ES-I3 (cell line): ENCODE results near the gene SLIT3.
"Not testable (repeated sequence)": the region's sequence is repeated elsewhere in the genome, so short reads cannot be mapped to it uniquely, and the experiment has no call there.

Experiments
- H3K36me3 ChIP-seq: 2 replicates; pipeline ENCODE4 v1.6.1; 2013; ENCODE audit warnings: mild to moderate bottlenecking, low read length, control low read depth, moderate library complexity; ENCODE audit not compliant: insufficient read depth
- H3K4me1 ChIP-seq: 2 replicates; pipeline ENCODE4 v1.6.1; 2013; ENCODE audit warnings: mild to moderate bottlenecking, control low read depth, low read length; ENCODE audit not compliant: insufficient read depth
- H3K9ac ChIP-seq: 2 replicates; pipeline ENCODE4 v1.6.1; 2013; ENCODE audit warnings: low read depth, mild to moderate bottlenecking, low read length, moderate library complexity
- H3K9me3 ChIP-seq: 2 replicates; pipeline ENCODE4 v1.6.1; 2013; ENCODE audit warnings: mild to moderate bottlenecking, low read length, moderate library complexity; ENCODE audit not compliant: control insufficient read depth, insufficient read depth

The SLIT3 gene

DNA sequence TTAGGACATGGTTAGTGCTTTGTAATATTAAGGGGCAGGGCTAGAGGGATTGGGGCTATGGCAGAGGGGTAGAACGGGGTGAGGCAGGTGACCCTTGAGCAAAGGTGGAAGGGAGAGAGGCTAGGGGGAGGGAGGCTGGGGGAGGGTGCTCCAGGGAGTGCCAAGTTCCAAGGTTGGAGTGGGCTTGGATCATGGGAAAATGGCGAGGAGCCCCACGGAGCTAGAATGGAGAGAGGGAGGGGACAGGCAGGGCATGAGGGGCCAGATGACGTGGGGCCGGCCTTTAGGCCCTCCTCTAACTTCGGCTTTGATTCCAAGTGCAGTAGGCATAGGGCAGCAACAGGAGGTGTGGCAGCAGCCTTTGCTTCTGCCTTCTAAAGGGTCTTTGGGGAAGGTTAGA lies 550.0 kb downstream of the SLIT3 start:
- Histone ChIP-seq H3K4me1 (no peaks in the 10 kb centered on the region), H3K9me3 (no peaks in the 10 kb centered on the region), H3K9ac (no peak overlapping the region), H3K36me3 (no peaks in the 10 kb centered on the region)

DNA sequence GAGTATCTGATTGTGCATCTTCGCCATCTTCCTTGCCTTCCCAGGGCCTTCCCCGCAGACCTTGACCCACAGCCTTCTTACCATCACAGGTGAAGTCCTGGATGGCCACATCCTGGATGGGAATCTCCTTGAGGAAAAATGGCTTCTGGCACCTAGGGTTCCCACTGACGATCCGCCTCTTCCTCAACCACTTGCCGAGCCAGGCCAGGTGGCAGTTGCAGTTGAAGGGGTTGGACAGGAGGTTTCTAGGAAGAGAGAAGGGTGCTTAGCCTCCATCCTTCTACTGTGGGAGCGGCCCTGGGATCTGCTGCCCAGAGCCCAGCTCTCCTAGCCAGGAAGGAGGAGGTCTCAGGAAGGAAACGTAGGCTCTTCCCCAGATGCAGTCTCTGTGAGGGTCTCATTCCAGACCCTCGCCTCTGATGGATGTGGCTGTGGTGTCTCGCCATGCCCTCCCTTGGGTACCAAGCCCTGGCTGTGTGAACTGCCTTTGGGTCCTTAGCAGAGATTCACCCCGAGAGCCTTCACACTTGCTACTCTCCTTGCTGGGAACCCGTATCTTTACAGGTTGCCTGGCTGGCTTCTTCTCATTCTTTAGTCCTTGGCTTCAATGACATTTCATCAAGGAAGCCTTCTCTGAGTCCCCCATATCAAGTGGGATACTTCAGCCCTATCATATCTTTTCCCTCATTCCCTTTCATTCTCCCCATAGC lies 551.4 kb downstream of the SLIT3 start:
- H3K36me3 ChIP-seq: no peaks in the 10 kb centered on the region
- H3K4me1 ChIP-seq: no peaks in the 10 kb centered on the region
- no peak overlapping the region for H3K9ac ChIP-seq
- no peaks in the 10 kb centered on the region for H3K9me3 ChIP-seq

DNA sequence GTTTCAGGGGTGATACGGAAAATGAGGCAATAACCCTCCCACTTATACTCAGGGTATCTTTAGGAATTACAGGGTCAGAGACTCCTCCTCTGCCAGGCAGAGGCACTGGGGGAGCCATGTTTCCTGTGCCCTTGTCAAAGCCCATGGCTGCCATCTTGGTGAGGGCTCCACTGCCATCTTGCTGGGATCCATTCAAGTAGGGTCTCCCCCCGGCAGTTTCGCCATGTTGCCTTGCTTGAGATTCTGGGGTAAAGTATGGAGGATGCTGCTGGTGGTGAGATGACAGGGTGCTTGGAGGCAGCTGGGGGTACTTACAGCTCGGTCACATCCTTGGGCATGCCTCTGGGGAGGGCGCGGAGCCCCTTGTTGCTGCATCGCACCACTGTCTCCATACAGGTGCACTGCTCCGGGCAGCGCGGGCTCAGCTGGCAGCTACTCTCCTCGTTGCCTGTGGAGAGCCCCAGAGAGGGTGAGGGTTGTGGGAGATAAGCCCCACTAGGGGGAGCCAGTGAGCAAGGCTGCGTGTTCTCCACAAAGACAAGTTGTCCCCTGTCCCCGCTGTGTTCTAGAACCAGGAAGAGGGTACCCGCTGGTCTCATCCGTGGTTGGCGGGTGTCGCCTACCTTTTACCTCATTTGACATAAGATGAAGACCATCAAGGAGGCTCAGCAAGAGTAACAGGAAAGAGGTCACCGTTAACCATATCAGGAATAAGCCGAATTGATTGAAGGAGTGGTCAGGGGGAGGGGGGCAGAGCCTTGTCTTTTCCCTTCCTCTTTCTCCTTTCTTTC lies 552.8 kb downstream of the SLIT3 start:
- H3K36me3 ChIP-seq: no peaks in the 10 kb centered on the region
- no peaks in the 10 kb centered on the region for H3K9me3 ChIP-seq
- no peaks in the 10 kb centered on the region for H3K4me1 ChIP-seq
- H3K9ac ChIP-seq: no peak overlapping the region

DNA sequence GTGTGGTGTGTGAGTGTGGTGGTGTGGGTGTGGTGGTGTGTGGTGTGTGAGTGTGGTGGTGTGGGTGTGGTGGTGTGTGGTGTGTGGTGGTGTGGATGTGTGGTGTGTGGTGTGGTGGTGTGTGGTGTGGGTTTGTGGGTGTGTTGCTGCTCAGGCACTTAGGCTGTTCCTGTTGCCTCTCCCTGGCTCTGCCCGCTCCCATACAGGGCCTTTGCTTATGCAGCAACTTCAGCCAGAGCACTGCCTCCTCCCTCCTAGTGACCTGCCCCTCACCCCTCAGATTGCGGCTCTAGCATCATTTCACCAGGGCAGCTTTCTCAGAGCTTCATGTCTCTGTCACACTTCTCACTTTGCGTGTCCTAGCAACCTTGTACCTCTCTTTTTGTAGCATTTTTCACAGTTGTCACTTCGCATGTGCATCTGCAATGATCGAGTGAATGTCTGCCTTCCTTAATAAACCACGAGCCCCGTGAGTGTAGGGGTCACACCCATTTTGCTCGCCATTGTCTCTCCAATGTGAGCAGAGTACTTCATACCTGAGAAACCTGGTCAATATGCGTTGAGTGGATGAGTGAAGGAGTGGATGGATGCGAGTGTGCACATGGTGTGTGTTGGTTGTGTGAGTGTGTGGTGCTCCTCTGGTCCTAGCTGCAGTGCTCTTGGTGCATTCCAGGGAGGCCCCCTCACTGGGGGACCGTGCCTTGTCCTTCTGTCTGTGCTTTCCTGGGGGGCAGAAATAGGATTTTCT lies 553.9 kb downstream of the SLIT3 start:
- H3K9me3 ChIP-seq: no peaks in the 10 kb centered on the region
- no peaks in the 10 kb centered on the region for H3K4me1 ChIP-seq
- H3K36me3 ChIP-seq: no peaks in the 10 kb centered on the region
- no peak overlapping the region for H3K9ac ChIP-seq

DNA sequence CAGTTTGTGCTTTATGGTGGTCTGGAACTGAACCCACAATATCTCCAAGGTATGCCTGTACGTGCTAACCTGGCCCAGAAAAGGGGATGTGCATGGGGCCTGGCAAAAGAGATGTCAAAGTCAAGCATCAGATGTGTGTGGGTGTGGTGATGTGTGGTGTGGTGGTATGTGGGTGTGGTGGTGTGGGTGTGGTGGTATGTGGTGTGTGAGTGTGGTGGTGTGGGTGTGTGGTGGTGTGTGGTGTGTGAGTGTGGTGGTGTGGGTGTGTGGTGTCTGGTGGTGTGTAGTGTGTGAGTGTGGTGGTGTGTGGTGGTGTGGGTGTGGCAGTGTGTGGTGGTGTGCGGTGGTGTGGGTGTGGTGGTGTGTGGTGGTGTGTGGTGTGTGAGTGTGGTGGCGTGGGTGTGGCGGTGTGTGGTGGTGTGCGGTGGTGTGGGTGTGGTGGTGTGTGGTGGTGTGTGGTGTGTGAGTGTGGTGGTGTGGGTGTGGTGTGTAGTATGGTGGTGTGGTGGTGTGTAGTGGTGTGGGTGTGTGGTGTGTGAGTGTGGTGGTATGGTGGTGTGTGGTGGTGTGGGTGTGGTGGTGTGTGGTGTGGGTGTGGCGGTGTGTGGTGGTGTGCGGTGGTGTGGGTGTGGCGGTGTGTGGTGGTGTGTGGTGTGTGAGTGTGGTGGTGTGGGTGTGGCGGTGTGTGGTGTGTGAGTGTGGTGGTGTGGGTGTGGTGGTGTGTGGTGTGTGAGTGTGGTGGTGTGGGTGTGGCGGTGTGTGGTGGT lies 554.6 kb downstream of the SLIT3 start:
- not testable (repeated sequence) for H3K4me1 ChIP-seq, H3K36me3 ChIP-seq, H3K9me3 ChIP-seq, H3K9ac ChIP-seq

DNA sequence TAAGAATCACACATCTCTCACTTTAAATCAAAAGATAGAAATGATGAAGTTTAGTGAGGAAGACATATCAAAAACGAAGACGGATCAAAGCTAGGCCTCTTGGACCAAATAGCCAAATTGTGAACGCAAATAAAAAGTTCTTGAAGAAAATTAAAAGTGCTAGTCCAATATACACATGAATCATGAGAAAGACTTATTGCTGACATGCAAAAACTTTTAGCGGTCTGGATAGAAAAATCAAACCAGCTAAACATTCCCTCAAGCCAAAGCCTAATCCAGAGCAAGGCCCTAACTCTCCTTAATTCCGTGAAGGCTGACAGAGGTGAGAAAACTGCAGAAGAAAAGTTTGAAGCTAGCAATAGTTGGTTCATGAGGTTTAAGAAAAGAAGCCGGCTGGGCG lies 557.3 kb downstream of the SLIT3 start:
- H3K36me3 ChIP-seq: no peaks in the 10 kb centered on the region
- no peaks in the 10 kb centered on the region for H3K4me1 ChIP-seq
- no peaks in the 10 kb centered on the region for H3K9me3 ChIP-seq
- no peak overlapping the region for H3K9ac ChIP-seq

DNA sequence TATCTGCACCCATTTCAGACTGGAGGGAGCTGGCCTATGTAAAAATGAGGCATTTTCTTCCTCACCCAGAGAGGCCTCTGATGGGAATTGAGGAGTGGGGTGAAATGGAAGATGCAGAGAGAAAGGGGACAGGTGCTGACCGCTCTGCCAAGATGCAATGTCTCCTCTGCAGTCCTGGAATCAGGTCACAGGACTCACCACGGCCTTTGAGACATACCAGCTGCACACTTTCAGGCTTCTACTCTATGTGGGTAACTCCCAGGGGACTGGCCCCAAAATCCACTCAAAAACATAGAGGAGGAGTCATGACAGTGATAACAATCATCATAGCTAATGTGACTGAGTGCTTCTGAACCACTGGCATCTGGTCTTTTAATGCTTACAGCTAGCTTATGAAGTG lies 558.6 kb downstream of the SLIT3 start:
- not testable (repeated sequence) for H3K9ac ChIP-seq, H3K36me3 ChIP-seq, H3K4me1 ChIP-seq, H3K9me3 ChIP-seq

DNA sequence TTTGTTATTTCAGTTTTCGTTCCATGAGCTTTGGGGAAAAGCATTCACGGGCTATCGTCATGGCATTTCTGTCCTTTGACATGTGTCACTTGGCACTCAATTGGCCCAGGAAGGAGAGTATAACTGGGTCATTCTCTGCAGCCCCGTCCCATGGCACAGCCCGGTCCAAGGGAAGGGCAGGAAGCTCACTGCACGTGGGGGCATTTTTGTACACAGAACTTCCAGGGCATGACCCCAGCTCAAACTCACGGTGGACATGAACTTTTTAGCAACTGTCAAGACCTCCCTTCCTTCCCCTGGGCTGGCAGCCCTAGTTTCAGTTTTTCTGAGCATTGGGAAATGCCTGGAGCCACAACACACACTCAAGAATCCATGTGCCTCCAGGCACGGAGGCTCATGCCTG lies 560.1 kb downstream of the SLIT3 start:
- Histone ChIP-seq H3K9me3 (no peaks in the 10 kb centered on the region), H3K9ac (no peak overlapping the region), H3K4me1 (peaks cover 6% of the 10 kb centered on the region; the same call in 1 of the 2 replicates), H3K36me3 (no peaks in the 10 kb centered on the region)

DNA sequence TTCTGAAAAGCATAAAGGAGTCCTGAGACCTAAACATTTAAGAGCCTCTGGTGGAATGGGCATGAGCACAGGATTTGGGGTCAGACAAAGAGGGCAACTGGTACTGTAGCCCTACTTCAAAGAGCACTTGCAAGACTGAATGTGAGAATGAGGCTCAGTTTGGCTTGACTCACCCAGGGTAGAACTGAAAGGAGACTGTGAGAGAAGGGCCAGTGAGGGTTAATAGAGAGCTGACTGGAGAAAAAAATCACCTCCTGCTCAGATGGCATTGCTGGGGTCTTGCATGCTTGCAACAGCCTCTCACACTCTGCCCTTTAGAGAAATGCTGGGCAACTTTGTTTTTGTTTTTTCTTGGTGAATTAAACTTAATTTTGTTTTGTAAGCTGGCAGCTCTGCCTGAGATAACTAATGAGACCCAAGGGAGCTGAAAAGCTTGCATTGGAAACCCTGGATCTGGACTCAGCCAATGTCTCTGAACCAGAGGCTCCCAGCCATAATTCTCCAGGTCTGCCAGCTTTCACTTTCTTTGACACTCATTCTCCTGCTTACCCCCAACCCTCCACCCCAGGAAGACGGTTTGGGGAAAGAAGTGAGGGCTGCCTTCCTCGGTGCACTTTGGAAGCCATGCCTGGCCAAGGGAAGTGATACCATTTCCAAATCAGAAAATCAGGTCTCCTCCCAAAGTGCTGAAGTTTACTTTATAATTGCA lies 560.7 kb downstream of the SLIT3 start:
- Histone ChIP-seq H3K9me3 (no peaks in the 10 kb centered on the region), H3K36me3 (no peaks in the 10 kb centered on the region), H3K9ac (no peak overlapping the region), H3K4me1 (peaks cover 6% of the 10 kb centered on the region; the same call in 1 of the 2 replicates)

DNA sequence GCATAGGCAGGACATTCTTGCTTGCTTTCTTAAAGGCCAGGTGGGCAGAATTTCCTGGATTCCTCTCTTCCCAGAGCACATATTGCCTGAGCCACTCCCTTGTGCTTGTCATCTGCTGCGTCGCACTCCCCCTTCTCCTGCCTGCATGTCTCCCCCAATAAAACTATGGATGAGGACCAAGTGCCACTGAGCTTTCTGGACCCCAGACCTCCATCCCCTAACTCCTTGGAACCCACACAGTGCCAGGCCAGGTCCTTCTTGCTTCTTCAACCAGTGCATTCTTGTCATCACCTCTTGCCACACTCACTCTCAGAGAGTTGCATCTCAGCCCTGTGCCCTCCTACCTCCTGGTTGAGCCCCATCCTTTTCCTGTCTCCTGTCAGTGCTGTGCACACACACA lies 563.9 kb downstream of the SLIT3 start:
- H3K9me3 ChIP-seq: no peaks in the 10 kb centered on the region
- no peaks in the 10 kb centered on the region for H3K36me3 ChIP-seq
- H3K4me1 ChIP-seq: peaks cover 6% of the 10 kb centered on the region; the same call in 1 of the 2 replicates
- H3K9ac ChIP-seq: no peak overlapping the region

DNA sequence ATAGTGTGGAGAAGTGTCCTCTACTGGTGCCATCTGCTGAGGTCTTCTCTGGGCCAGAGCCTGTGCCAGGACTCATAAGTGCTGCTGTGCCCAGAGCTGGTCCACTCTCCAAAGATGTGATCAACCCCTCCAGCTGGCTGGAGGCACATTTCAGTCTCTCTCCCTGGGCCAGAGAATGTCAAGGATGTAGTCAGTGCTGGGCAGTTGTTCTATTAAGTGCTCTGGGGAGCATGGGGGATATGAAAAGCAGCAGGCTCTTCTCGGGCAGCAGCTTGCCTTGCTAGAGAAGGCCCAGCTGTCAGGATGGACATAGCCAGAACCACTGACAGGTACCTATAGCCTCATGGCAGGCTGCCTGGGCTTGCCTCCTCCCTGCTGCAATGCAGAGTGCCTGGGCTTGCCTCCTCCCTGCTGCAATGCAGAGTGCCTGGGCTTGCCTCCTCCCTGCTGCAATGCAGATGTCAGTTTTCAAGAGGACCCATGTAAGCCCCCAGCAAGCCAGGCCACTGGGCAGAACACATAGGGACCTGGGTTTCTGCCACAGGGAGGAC lies 564.6 kb downstream of the SLIT3 start:
- H3K4me1 ChIP-seq: peaks cover 6% of the 10 kb centered on the region; the same call in 1 of the 2 replicates
- no peaks in the 10 kb centered on the region for H3K36me3 ChIP-seq
- H3K9ac ChIP-seq: no peak overlapping the region
- no peaks in the 10 kb centered on the region for H3K9me3 ChIP-seq

DNA sequence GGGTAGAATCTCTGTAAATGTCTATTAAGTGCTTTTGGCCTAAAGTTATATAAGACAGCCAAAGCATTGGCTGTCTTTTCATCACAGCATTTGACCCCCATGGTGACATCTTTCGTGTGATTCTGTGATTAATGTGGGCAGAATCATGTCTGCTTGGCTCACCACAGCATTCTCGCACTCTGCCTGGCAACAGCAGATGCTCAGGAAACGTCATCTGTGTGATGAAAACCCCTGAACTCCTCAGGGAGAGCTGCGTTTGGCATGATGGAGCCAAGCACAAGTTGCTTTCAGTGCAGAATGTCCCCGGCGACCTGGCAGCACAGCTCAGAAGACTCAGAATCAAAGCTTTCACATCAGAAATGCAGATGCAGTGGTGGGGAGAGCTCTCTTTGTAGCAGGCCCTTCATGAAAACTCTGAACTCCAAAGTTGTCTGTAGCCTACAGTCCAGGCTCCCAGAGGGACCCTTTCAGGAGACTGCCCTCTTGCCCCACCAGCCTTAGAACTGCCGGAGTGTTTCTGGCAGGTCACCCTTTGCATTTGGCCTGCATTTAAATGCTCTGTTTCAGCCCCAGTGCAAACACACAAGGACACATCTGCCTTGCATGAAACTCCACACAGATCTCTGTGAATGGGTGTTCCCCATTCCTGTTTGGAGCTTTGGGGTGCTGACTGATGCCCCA lies 566.2 kb downstream of the SLIT3 start:
- Histone ChIP-seq H3K36me3 (no peaks in the 10 kb centered on the region), H3K9ac (no peak overlapping the region), H3K4me1 (peaks cover 6% of the 10 kb centered on the region; the same call in 1 of the 2 replicates), H3K9me3 (no peaks in the 10 kb centered on the region)

DNA sequence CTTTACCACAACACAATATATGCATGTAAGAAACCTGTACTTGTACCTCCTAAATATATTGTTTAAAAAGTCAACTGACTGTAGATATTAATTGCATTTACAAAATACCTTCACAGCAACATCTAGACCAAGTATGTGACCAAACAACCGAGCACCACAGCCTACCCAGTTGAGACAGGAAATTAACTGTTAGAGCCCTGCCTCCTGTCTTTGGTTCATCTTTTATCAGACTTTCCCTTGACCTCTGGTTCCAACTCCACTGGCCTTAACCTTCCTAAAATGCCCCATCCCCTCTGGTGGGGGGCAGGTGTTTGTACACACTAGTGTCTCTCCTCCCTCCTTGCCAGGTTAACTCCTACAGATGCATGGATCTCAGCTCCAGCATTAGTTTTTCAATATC lies 566.8 kb downstream of the SLIT3 start:
- Histone ChIP-seq H3K4me1 (peaks cover 6% of the 10 kb centered on the region; the same call in 1 of the 2 replicates), H3K9me3 (no peaks in the 10 kb centered on the region), H3K9ac (no peak overlapping the region), H3K36me3 (no peaks in the 10 kb centered on the region)
